GM06990 (cell line): Measurements from ENCODE around the gene CD96.

ENCODE experiments used
- DNase-seq: peaks from one replicate; pipeline ENCODE4 v3.0.0-alpha.2; 2011; ENCODE audit not compliant: insufficient read length; ENCODE audit errors: extremely low read depth
- H3K27me3 ChIP-seq: replicated peaks from 2 replicates; pipeline ENCODE4 v1.6.0; 2011; ENCODE audit warnings: low read length; ENCODE audit not compliant: control insufficient read depth, insufficient read depth
- H3K36me3 ChIP-seq: 2 replicates; pipeline ENCODE4 v1.5.1; 2011; ENCODE audit warnings: low read length; ENCODE audit not compliant: control insufficient read depth, insufficient read depth
- H3K4me3 ChIP-seq: replicated peaks from 2 replicates; pipeline ENCODE4 v1.5.1; 2011; ENCODE audit warnings: low read depth, mild to moderate bottlenecking, control low read depth, low read length
- TF ChIP-seq, protein P1 (sequence below): IDR thresholded peaks from 2 replicates; pipeline ENCODE4 v1.5.1; 2011; ENCODE audit warnings: low read length, control low read depth, mild to moderate bottlenecking, inconsistent platforms; ENCODE audit not compliant: insufficient read depth, poor library complexity, severe bottlenecking

CD96 gene

DNA sequence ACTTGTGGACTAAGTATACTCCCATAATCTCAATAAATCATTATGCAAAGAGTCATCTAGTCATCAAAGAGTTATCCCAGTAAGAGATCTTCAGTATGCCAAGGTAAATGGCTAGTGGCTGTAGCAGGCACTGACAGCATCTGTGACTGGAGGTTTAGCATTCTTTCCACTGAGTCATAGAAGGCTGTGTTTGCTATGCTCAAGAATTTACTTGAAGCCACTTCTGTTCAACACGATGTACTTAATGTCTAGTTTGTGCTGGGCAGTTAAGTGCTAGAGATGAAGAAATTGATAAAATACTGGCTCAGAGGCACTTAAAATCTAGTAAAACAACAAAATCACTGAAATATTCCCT, 40.1 kb downstream of the CD96 start:
- H3K4me3 ChIP-seq = no peak overlapping the region
- no peaks in the 10 kb centered on the region for H3K36me3 ChIP-seq
- H3K27me3 ChIP-seq = no peaks in the 10 kb centered on the region
- no peak for DNase-seq
- TF ChIP-seq, protein P1, sequence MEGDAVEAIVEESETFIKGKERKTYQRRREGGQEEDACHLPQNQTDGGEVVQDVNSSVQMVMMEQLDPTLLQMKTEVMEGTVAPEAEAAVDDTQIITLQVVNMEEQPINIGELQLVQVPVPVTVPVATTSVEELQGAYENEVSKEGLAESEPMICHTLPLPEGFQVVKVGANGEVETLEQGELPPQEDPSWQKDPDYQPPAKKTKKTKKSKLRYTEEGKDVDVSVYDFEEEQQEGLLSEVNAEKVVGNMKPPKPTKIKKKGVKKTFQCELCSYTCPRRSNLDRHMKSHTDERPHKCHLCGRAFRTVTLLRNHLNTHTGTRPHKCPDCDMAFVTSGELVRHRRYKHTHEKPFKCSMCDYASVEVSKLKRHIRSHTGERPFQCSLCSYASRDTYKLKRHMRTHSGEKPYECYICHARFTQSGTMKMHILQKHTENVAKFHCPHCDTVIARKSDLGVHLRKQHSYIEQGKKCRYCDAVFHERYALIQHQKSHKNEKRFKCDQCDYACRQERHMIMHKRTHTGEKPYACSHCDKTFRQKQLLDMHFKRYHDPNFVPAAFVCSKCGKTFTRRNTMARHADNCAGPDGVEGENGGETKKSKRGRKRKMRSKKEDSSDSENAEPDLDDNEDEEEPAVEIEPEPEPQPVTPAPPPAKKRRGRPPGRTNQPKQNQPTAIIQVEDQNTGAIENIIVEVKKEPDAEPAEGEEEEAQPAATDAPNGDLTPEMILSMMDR = no peak

DNA sequence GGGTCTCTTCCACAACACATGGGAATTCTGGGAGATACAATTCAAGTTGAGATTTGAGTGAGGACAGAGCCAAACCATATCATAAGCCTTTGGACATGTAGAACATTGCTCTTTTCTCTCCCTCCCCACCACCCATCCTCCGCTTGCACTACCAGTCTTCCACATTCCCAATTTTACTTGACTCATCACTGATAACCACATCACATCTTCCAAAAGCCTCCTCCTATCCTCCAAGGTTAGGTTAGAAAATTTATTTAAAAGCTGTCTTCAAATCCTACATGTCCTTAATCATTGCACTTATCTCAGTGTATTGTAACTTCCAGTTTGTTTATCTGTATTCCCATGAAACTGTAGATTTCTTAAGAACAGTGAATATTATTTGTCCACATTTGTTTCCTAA, 42.7 kb downstream of the CD96 start:
- DNase-seq = no peak
- H3K4me3 ChIP-seq = no peak overlapping the region
- no peaks in the 10 kb centered on the region for H3K36me3 ChIP-seq
- no peaks in the 10 kb centered on the region for H3K27me3 ChIP-seq
- TF ChIP-seq, protein P1 = no peak

DNA sequence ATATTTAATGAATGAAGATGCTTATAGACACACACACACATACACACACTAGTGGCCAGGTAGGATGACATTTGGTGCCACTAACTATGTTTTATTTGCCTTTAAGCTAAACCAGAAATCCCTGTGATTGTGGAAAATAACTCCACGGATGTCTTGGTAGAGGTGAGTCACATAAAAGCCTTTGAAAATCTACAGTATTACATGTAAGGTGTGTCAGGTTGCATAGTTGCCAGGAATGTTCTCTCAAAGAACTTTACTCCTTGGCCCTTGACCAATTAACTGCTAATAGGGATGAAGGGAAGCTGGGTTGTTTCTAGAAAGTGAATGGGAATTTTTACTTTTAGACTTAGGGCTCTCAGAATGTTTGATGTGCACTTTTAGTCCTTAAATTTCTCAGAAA, 43.2 kb downstream of the CD96 start:
- H3K27me3 ChIP-seq = no peaks in the 10 kb centered on the region
- TF ChIP-seq, protein P1 = no peak
- H3K4me3 ChIP-seq = no peak overlapping the region
- H3K36me3 ChIP-seq = no peaks in the 10 kb centered on the region
- no peak for DNase-seq

DNA sequence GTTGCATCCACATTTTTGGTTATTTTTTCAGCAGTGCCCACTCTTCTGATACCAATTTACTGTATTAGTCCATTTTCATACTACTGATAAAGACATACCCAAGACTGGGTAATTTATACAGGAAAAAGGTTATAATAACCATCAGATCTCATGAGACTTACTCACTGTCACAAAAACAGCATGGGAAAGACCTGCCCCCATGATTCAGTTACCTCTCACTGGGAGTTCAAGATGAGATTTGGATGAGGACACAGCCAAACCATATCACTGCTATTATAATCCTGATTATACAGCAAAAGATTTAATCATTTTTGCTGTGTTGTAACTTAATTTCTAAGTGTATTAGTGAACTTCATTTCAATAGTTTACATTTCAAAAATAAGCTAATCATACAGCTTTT, 46.5 kb downstream of the CD96 start:
- H3K36me3 ChIP-seq = no peaks in the 10 kb centered on the region
- TF ChIP-seq, protein P1 = no peak
- H3K27me3 ChIP-seq = no peaks in the 10 kb centered on the region
- no peak overlapping the region for H3K4me3 ChIP-seq
- DNase-seq = no peak

DNA sequence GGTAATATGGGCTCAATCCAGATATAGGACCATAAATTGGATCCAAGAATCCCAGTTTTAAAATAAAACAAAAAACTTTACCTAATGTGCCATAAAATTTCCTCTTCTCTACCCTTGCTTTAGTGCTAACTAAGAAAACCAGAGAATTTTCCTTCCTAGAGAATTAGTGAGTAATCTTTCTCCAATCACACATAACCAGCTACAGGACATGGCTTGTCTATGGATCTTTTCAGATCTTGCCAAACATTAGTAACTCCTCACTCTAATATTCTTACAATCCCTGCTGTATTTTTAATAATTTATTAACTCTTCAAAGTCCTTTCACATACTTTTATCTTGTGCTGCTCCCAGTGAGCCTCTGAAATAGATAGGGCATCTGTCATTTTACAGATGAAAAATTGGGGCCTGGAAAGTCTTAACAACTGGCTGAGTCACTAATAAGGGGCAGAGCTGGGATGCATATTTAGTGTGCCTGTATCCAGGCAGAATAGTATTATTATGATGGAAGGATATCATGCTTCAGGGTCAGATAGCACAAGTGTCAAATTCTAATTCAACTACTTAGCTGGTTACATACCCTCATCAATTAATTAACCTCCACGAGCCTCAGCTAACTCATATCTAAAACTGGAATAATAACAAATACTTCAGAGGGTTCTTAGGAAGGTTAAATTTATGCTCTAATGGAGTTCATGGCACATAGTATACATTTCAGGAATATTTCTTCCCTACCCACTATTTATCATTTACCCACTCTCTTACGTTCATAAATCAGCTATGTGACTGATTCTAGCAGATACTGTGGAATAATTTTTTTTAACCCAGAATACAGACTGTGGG, 47.5 kb downstream of the CD96 start:
- DNase-seq = no peak
- Histone ChIP-seq H3K4me3 (no peak overlapping the region), H3K36me3 (no peaks in the 10 kb centered on the region), H3K27me3 (no peaks in the 10 kb centered on the region)
- TF ChIP-seq, protein P1 = no peak

DNA sequence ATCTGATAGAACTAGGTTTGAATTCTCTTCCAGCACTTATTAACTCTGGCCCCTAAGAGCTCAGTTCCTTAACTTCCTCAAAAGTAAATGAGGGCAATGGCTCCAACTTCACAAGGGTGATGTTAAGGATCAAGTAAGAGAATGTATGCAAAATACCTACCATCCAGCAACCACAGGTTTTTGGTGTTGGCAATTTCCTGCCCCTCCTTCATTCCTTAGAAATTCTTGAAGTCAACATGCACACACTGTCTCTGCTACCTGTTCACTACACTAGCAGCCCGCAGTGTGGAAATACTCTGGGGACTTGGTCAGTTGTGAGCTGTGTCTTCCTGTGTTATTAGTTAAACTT, 48.1 kb downstream of the CD96 start:
- DNase-seq = no peak
- no peaks in the 10 kb centered on the region for H3K36me3 ChIP-seq
- H3K4me3 ChIP-seq = no peak overlapping the region
- no peaks in the 10 kb centered on the region for H3K27me3 ChIP-seq
- TF ChIP-seq, protein P1 = no peak
